Measurements from ENCODE around the gene SPON1.

- TF ChIP-seq NFXL1 (IDR thresholded peaks at IDR 0.05; ENCODE audit: borderline replicate concordance) = no peak
- no peak for TF ChIP-seq ZNF24 (IDR thresholded peaks at IDR 0.05)
- peak in 2 of 3 experiments; percentile 6 to 36; a peak in 2 of 6 replicates for TF ChIP-seq CTCF (IDR thresholded peaks at IDR 0.05 in 2 of 3, conservative IDR thresholded peaks at IDR 0.05 in 1 of 3; ENCODE audit: control insufficient read depth in 2 of 3, extremely low read depth in 1 of 3, insufficient read depth in 1 of 3, low read depth in 3 of 3, low read length in 3 of 3)
- TF ChIP-seq POLR2A (IDR thresholded peaks at IDR 0.05; ENCODE audit: low read depth, low read length) = no peak
- no peak for TF ChIP-seq POLR2AphosphoS5 (IDR thresholded peaks at IDR 0.05; ENCODE audit: low read length)
- no peak for TF ChIP-seq SREBF2 (IDR thresholded peaks at IDR 0.05; ENCODE audit: low read length)
- no peak for TF ChIP-seq ATF2 (IDR thresholded peaks at IDR 0.05; ENCODE audit: low read length)
- no peak for TF ChIP-seq CBFB (IDR thresholded peaks at IDR 0.05; ENCODE audit: low read depth)
- TF ChIP-seq HDAC6 (IDR thresholded peaks at IDR 0.05; ENCODE audit: unreplicated experiment) = no peak
Observed at GRCh38 chr11:14232652-14233051, 270.1 kb downstream of the SPON1 start.
